Osteocyte (in vitro differentiated cells): ENCODE measurements around the gene IFNL3. TPM values are rescaled to one million over a fixed set of nuclear protein-coding genes. Genes with fewer than 3 reads are reported as not detected.

Experiments used
- DNase-seq: peaks from one replicate; pipeline ENCODE4 v3.0.0; 2021; ENCODE audit warnings: mixed read lengths; ENCODE audit not compliant: unreplicated experiment; ENCODE audit errors: extremely low spot score
- H3K27ac Mint-ChIP-seq: one replicate; pipeline ENCODE4 v1.8.0; 2021; ENCODE audit warnings: mild to moderate bottlenecking, mixed read lengths; ENCODE audit not compliant: unreplicated experiment
- H3K27me3 Mint-ChIP-seq: one replicate; pipeline ENCODE4 v1.8.0; 2021; ENCODE audit warnings: mixed read lengths; ENCODE audit not compliant: unreplicated experiment
- H3K36me3 Mint-ChIP-seq: one replicate; pipeline ENCODE4 v1.8.0; 2021; ENCODE audit warnings: mixed read lengths; ENCODE audit not compliant: unreplicated experiment
- H3K4me1 Mint-ChIP-seq: one replicate; pipeline ENCODE4 v1.8.0; 2021; ENCODE audit warnings: mixed read lengths; ENCODE audit not compliant: unreplicated experiment
- H3K4me3 Mint-ChIP-seq: one replicate; pipeline ENCODE4 v1.8.0; 2021; ENCODE audit warnings: mild to moderate bottlenecking, moderate library complexity, mixed read lengths; ENCODE audit not compliant: unreplicated experiment
- H3K9me3 Mint-ChIP-seq: one replicate; pipeline ENCODE4 v1.8.0; 2021; ENCODE audit warnings: mixed read lengths; ENCODE audit not compliant: unreplicated experiment
- total RNA-seq: library from RNA; stranded (reverse); gene quantifications from 2 replicates; pipeline ENCODE4 v1.2.1, GENCODE V29; 2021
- TF ChIP-seq, protein P1 (sequence below): fragments of 200-600 bp; sonication (generic); IDR thresholded peaks from 2 replicates; pipeline ENCODE4 v1.5.0; 2021; ENCODE audit warnings: antibody characterized with exemption, mild to moderate bottlenecking, moderate library complexity

Gene IFNL3
- total RNA-seq, 1 donor from 2014 or later, result not detected

DNA sequence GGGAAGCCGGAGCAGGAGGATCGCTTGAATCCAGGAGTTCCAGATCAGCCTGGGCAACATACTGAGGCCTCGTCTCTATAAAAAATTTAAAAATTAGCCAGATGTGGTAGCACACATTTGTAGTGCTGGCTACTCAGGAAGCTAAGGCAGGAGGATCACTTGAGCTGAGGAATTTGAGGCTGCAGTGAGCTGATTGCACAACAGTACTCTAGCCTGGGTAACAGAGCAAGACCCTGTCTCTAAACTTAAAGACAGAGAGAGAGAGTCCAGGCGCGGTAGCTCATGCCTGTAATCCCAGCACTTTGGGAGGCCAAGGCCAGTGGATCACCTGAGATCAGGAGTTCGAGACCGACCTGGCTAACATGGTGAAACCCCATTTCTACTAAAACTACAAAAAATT, 4.4 kb downstream of the IFNL3 start:
- Mint-ChIP-seq H3K9me3 (no peaks in the 10 kb centered on the region), H3K4me1 (peaks cover 3% of the 10 kb centered on the region), H3K27ac (no peak overlapping the region), H3K36me3 (no peaks in the 10 kb centered on the region), H3K4me3 (no peak overlapping the region), H3K27me3 (peaks cover 19% of the 10 kb centered on the region)
- TF ChIP-seq, protein P1, sequence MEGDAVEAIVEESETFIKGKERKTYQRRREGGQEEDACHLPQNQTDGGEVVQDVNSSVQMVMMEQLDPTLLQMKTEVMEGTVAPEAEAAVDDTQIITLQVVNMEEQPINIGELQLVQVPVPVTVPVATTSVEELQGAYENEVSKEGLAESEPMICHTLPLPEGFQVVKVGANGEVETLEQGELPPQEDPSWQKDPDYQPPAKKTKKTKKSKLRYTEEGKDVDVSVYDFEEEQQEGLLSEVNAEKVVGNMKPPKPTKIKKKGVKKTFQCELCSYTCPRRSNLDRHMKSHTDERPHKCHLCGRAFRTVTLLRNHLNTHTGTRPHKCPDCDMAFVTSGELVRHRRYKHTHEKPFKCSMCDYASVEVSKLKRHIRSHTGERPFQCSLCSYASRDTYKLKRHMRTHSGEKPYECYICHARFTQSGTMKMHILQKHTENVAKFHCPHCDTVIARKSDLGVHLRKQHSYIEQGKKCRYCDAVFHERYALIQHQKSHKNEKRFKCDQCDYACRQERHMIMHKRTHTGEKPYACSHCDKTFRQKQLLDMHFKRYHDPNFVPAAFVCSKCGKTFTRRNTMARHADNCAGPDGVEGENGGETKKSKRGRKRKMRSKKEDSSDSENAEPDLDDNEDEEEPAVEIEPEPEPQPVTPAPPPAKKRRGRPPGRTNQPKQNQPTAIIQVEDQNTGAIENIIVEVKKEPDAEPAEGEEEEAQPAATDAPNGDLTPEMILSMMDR, result no peak
- no peak for DNase-seq

DNA sequence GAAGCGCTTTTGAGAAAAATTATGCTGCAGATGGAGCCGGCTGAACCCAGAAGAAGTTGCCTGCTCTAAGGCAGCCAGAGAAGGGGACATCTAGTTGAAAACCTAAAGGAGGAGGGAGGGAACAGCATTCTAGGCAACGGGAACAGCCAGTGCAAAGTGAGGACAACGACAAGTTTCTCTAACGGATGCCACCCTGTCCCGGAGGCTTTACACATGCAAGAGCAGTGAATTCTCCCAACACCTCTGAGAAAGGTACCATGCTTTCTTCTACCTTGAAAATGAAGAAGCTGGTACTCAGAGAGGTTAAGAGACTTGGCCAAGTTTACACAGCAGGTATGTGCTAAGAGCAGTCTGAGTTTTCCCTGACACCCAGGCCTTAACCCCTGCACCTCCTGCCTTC, 5.9 kb downstream of the IFNL3 start:
- no peak overlapping the region for H3K27ac Mint-ChIP-seq
- H3K4me1 Mint-ChIP-seq, result peaks cover 3% of the 10 kb centered on the region
- H3K4me3 Mint-ChIP-seq, result no peak overlapping the region
- TF ChIP-seq, protein P1, result no peak
- H3K9me3 Mint-ChIP-seq, result no peaks in the 10 kb centered on the region
- H3K27me3 Mint-ChIP-seq, result peaks cover 22% of the 10 kb centered on the region
- H3K36me3 Mint-ChIP-seq, result no peaks in the 10 kb centered on the region
- DNase-seq, result no peak

GRCh38 chr19:39238209-39238608, 6.6 kb downstream of the IFNL3 start:
- no peaks in the 10 kb centered on the region for H3K9me3 Mint-ChIP-seq
- H3K4me1 Mint-ChIP-seq, result peaks cover 3% of the 10 kb centered on the region
- H3K27ac Mint-ChIP-seq, result no peak overlapping the region
- no peak overlapping the region for H3K4me3 Mint-ChIP-seq
- no peaks in the 10 kb centered on the region for H3K36me3 Mint-ChIP-seq
- TF ChIP-seq, protein P1, result no peak
- DNase-seq, result no peak
- peaks cover 18% of the 10 kb centered on the region for H3K27me3 Mint-ChIP-seq

DNA sequence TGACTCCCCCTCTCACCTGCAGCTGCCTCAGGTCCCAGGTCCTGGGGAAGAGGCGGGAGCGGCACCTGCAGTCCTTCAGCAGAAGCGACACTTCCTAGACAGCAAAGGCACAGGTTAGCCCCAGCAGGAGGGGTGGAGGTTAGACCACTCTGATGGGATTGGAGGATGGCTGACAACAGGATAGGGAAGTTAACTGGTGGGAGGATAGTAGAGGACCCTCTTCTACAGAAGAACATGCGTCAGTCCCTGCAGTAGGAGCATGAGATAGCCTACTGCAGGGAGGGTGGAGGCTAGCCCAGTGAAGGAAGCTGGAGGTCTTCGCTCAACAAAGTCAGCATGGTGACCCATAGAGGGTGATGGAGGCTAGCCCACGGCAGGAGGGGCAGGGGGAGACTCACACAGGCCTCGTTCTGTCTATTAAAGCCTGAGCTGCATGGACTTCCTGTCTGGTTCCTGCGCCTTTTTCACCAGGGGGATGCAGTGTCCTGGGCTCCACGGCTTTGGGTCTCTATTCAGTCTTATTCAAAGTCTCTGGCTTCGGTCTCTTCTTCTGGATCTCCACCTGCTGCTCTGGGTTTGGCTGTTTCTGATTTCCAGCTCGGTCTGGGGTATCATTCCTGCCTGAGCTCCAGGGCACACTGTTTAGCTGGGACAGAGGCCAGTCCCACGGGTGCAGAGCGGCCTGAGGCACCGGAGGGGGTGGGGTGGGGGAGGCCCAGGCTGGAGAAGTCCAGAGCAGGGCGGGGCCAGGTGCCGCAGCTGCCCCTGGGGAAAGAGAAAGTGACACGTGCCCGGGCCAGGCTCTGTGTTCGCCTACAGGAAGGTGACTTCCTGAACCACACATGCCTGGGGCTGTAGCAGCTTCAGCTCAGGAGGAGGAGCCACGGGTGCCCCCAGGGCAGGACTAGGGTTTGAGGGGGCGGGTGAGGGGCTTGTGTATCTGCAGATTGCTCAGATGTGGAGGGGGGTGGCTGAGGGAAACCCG, 7.3 kb downstream of the IFNL3 start:
- peaks cover 17% of the 10 kb centered on the region for H3K27me3 Mint-ChIP-seq
- no peaks in the 10 kb centered on the region for H3K9me3 Mint-ChIP-seq
- no peak overlapping the region for H3K27ac Mint-ChIP-seq
- TF ChIP-seq, protein P1, result no peak
- no peak for DNase-seq
- H3K4me3 Mint-ChIP-seq, result no peak overlapping the region
- no peaks in the 10 kb centered on the region for H3K36me3 Mint-ChIP-seq
- H3K4me1 Mint-ChIP-seq, result peaks cover 3% of the 10 kb centered on the region

- H3K9me3 Mint-ChIP-seq, result no peaks in the 10 kb centered on the region
- H3K27ac Mint-ChIP-seq, result no peak overlapping the region
- H3K4me1 Mint-ChIP-seq, result peaks cover 3% of the 10 kb centered on the region
- H3K27me3 Mint-ChIP-seq, result peaks cover 17% of the 10 kb centered on the region
- no peak overlapping the region for H3K4me3 Mint-ChIP-seq
- TF ChIP-seq, protein P1, result no peak
- H3K36me3 Mint-ChIP-seq, result no peaks in the 10 kb centered on the region
- DNase-seq, result no peak
Observed at GRCh38 chr19:39236527-39236926, 8.3 kb downstream of the IFNL3 start.
